Measurements from ENCODE around the gene SPSB3. TPM values are rescaled to one million over a fixed set of nuclear protein-coding genes. Genes with fewer than 3 reads are reported as not detected.

The SPSB3 gene
- total and polyA plus RNA-seq, 2 experiments from 2014 or later = 27.1 to 34.7 TPM

GRCh38 chr16:1807626-1808025 lies 25.3 kb upstream of the SPSB3 start:
- peaks cover 40% of the 10 kb centered on the region for H3K36me3 Mint-ChIP-seq (ENCODE audit: low read depth)
- H3K27ac ChIP-seq (ENCODE audit: low read depth) = no peak overlapping the region
- H3K4me1 Mint-ChIP-seq = no peaks in the 10 kb centered on the region
- H3K79me2 ChIP-seq (replicated peaks; ENCODE audit: insufficient read depth) = no peaks in the 10 kb centered on the region
- H3K9me2 ChIP-seq (ENCODE audit: insufficient read depth) = no peaks in the 10 kb centered on the region
- ATAC-seq (no peak), DNase-seq (ENCODE audit: low spot score) (no peak)
- no peak overlapping the region for H3K27ac Mint-ChIP-seq
- no peak overlapping the region for H3K4me2 ChIP-seq
- no peaks in the 10 kb centered on the region for H3K36me3 ChIP-seq (ENCODE audit: insufficient read depth)
- H4K20me1 ChIP-seq (replicated peaks; ENCODE audit: insufficient read depth) = no peaks in the 10 kb centered on the region; the same call in 1 of the 2 replicates
- H3K4me3 Mint-ChIP-seq = no peak overlapping the region
- H2AFZ ChIP-seq = no peak overlapping the region
- no peaks in the 10 kb centered on the region for H3F3A ChIP-seq (replicated peaks; ENCODE audit: low read depth)
- no peak overlapping the region for H3K4me3 ChIP-seq
- no peaks in the 10 kb centered on the region for H3K27me3 ChIP-seq (ENCODE audit: insufficient read depth)
- H3K4me1 ChIP-seq (ENCODE audit: insufficient read depth) = no peaks in the 10 kb centered on the region
- peaks cover 18% of the 10 kb centered on the region; the same call in 2 of the 3 replicates for H3K9me3 Mint-ChIP-seq
- TF ChIP-seq REST (IDR thresholded peaks at IDR 0.05; ENCODE audit: unreplicated experiment) = no peak
- no peak for TF ChIP-seq ZNF114 (CRISPR knock-in tag; IDR thresholded peaks at IDR 0.05)
- TF ChIP-seq, protein P1, sequence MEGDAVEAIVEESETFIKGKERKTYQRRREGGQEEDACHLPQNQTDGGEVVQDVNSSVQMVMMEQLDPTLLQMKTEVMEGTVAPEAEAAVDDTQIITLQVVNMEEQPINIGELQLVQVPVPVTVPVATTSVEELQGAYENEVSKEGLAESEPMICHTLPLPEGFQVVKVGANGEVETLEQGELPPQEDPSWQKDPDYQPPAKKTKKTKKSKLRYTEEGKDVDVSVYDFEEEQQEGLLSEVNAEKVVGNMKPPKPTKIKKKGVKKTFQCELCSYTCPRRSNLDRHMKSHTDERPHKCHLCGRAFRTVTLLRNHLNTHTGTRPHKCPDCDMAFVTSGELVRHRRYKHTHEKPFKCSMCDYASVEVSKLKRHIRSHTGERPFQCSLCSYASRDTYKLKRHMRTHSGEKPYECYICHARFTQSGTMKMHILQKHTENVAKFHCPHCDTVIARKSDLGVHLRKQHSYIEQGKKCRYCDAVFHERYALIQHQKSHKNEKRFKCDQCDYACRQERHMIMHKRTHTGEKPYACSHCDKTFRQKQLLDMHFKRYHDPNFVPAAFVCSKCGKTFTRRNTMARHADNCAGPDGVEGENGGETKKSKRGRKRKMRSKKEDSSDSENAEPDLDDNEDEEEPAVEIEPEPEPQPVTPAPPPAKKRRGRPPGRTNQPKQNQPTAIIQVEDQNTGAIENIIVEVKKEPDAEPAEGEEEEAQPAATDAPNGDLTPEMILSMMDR (conservative IDR thresholded peaks at IDR 0.05; ENCODE audit: low read depth in 2 of 2) = no peak
- no peak for TF ChIP-seq NANOG (IDR thresholded peaks at IDR 0.05; ENCODE audit: borderline replicate concordance)
- TF ChIP-seq EZH2 (IDR thresholded peaks at IDR 0.05; ENCODE audit: low read depth, unreplicated experiment) = no peak
- TF ChIP-seq STAT1 (IDR thresholded peaks at IDR 0.05; ENCODE audit: unreplicated experiment) = no peak
- TF ChIP-seq, protein P2, sequence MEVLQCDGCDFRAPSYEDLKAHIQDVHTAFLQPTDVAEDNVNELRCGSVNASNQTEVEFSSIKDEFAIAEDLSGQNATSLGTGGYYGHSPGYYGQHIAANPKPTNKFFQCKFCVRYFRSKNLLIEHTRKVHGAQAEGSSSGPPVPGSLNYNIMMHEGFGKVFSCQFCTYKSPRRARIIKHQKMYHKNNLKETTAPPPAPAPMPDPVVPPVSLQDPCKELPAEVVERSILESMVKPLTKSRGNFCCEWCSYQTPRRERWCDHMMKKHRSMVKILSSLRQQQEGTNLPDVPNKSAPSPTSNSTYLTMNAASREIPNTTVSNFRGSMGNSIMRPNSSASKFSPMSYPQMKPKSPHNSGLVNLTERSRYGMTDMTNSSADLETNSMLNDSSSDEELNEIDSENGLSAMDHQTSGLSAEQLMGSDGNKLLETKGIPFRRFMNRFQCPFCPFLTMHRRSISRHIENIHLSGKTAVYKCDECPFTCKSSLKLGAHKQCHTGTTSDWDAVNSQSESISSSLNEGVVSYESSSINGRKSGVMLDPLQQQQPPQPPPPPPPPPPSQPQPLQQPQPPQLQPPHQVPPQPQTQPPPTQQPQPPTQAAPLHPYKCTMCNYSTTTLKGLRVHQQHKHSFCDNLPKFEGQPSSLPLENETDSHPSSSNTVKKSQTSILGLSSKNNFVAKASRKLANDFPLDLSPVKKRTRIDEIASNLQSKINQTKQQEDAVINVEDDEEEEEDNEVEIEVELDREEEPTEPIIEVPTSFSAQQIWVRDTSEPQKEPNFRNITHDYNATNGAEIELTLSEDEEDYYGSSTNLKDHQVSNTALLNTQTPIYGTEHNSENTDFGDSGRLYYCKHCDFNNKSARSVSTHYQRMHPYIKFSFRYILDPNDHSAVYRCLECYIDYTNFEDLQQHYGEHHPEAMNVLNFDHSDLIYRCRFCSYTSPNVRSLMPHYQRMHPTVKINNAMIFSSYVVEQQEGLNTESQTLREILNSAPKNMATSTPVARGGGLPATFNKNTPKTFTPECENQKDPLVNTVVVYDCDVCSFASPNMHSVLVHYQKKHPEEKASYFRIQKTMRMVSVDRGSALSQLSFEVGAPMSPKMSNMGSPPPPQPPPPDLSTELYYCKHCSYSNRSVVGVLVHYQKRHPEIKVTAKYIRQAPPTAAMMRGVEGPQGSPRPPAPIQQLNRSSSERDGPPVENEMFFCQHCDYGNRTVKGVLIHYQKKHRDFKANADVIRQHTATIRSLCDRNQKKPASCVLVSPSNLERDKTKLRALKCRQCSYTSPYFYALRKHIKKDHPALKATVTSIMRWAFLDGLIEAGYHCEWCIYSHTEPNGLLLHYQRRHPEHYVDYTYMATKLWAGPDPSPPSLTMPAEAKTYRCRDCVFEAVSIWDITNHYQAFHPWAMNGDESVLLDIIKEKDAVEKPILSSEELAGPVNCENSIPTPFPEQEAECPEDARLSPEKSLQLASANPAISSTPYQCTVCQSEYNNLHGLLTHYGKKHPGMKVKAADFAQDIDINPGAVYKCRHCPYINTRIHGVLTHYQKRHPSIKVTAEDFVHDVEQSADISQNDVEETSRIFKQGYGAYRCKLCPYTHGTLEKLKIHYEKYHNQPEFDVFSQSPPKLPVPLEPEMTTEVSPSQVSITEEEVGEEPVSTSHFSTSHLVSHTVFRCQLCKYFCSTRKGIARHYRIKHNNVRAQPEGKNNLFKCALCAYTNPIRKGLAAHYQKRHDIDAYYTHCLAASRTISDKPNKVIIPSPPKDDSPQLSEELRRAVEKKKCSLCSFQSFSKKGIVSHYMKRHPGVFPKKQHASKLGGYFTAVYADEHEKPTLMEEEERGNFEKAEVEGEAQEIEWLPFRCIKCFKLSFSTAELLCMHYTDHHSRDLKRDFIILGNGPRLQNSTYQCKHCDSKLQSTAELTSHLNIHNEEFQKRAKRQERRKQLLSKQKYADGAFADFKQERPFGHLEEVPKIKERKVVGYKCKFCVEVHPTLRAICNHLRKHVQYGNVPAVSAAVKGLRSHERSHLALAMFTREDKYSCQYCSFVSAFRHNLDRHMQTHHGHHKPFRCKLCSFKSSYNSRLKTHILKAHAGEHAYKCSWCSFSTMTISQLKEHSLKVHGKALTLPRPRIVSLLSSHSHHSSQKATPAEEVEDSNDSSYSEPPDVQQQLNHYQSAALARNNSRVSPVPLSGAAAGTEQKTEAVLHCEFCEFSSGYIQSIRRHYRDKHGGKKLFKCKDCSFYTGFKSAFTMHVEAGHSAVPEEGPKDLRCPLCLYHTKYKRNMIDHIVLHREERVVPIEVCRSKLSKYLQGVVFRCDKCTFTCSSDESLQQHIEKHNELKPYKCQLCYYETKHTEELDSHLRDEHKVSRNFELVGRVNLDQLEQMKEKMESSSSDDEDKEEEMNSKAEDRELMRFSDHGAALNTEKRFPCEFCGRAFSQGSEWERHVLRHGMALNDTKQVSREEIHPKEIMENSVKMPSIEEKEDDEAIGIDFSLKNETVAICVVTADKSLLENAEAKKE (CRISPR knock-in tag; IDR thresholded peaks at IDR 0.05) = no peak
- no peak for TF ChIP-seq JUNB (IDR thresholded peaks at IDR 0.05; ENCODE audit: unreplicated experiment)
- no peak for TF ChIP-seq CREB1 (CRISPR knock-in tag; IDR thresholded peaks at IDR 0.05; ENCODE audit: low read depth)
- TF ChIP-seq ZNF331 (CRISPR knock-in tag; IDR thresholded peaks at IDR 0.05; ENCODE audit: low read depth) = no peak
- no peak for TF ChIP-seq POLR2AphosphoS5 (IDR thresholded peaks at IDR 0.05; ENCODE audit: low read depth)
- TF ChIP-seq ETS1 (IDR thresholded peaks at IDR 0.05) = no peak
- TF ChIP-seq EZH2phosphoT487 (IDR thresholded peaks at IDR 0.05; ENCODE audit: unreplicated experiment) = no peak
- peaks cover 1% of the 10 kb centered on the region for H3K27me3 Mint-ChIP-seq (ENCODE audit: insufficient read depth, low read depth, poor library complexity)

Data from GM23338 (cell line).